Caco-2 (cell line): ENCODE results near the gene RAET1L. TPM values are rescaled to one million over a fixed set of nuclear protein-coding genes. Genes with fewer than 3 reads are reported as not detected.

Experiments used
- BruUV-seq: library from RNA; stranded (reverse); fragments of 400-500 nt; replicated peaks from 2 replicates; lab custom pipeline; 2021; lab: Mats Ljungman, UMichigan
- CTCF ChIA-PET: fragments of 300-600 bp; sonication (Branson Sonifier 250); formaldehyde crosslinking; loops from one replicate; lab custom pipeline; 2022; ENCODE audit warnings: antibody characterized with exemption; lab: Charles Lee
- POLR2A ChIA-PET: fragments of 300-600 bp; sonication (Branson Sonifier 250); formaldehyde crosslinking; loops from one replicate; lab custom pipeline; 2022; ENCODE audit warnings: antibody characterized with exemption; lab: Charles Lee
- DNase-seq, 2 experiments: peaks; one replicate each; pipeline versions ENCODE4 v3.0.0 to v3.0.0-alpha.2; 2020 to 2022
- H3K27me3 ChIP-seq: replicated peaks from 2 replicates; pipeline ENCODE4 v1.6.0; 2011; ENCODE audit warnings: low read length; ENCODE audit not compliant: control insufficient read depth, insufficient read depth
- H3K36me3 ChIP-seq: 2 replicates; pipeline ENCODE4 v1.5.1; 2011; ENCODE audit warnings: low read length; ENCODE audit not compliant: control insufficient read depth, insufficient read depth
- H3K4me1 ChIP-seq: fragments of 250-450 bp; sonication (Bioruptor Pico); 2 replicates; pipeline ENCODE4 v1.5.1; 2020; ENCODE audit warnings: mild to moderate bottlenecking
- H3K4me3 ChIP-seq: 2 replicates; pipeline ENCODE4 v1.5.1; 2011; ENCODE audit warnings: low read depth, mild to moderate bottlenecking, control low read depth, low read length
- H3K9me3 ChIP-seq: fragments of 250-450 bp; sonication (Bioruptor Pico); 2 replicates; pipeline ENCODE4 v1.5.1; 2020; ENCODE audit warnings: mild to moderate bottlenecking, moderate library complexity
- H3K27ac Mint-ChIP-seq: one replicate; pipeline ENCODE4 v1.8.0; 2022; ENCODE audit warnings: mixed read lengths; ENCODE audit not compliant: unreplicated experiment
- H3K27me3 Mint-ChIP-seq: one replicate; pipeline ENCODE4 v1.8.0; 2022; ENCODE audit warnings: mixed read lengths; ENCODE audit not compliant: insufficient read depth, unreplicated experiment
- H3K36me3 Mint-ChIP-seq: one replicate; pipeline ENCODE4 v1.8.0; 2022; ENCODE audit warnings: mild to moderate bottlenecking, mixed read lengths; ENCODE audit not compliant: insufficient read depth, unreplicated experiment
- H3K4me1 Mint-ChIP-seq: one replicate; pipeline ENCODE4 v1.8.0; 2022; ENCODE audit warnings: low read depth, mixed read lengths; ENCODE audit not compliant: unreplicated experiment
- H3K4me3 Mint-ChIP-seq: one replicate; pipeline ENCODE4 v1.8.0; 2022; ENCODE audit warnings: mild to moderate bottlenecking, moderate library complexity, mixed read lengths; ENCODE audit not compliant: unreplicated experiment
- H3K9me3 Mint-ChIP-seq: one replicate; pipeline ENCODE4 v1.8.0; 2022; ENCODE audit warnings: mixed read lengths; ENCODE audit not compliant: unreplicated experiment
- CTCF ChIP-seq, 2 experiments: fragments of 200-600 bp in 1 of 2; IDR thresholded peaks; 1 replicate in 1 of 2; 2 replicates in 1 of 2; pipeline versions ENCODE4 v1.5.1 to v1.8.0; 2011 to 2022; ENCODE audit warnings: antibody characterized with exemption in 1 of 2, control low read depth in 1 of 2, inconsistent platforms in 1 of 2, low read depth in 1 of 2, low read length in 1 of 2, mild to moderate bottlenecking in 1 of 2, moderate library complexity in 1 of 2; ENCODE audit not compliant: insufficient read depth in 1 of 2, severe bottlenecking in 1 of 2, unreplicated experiment in 1 of 2
- intact Hi-C: fragments of 100-400 bp; cut with micrococcal nuclease; formaldehyde crosslinking; loops from one replicate; pipeline ENCODE4 v1.10.0; 2022; ENCODE audit not compliant: unreplicated experiment
- total RNA-seq: library from RNA; stranded (reverse); gene quantifications from 2 replicates; pipeline ENCODE4 v1.2.3, GENCODE V29; 2022

RAET1L gene
- total RNA-seq, 1 experiment from 2014 or later: not detected

GRCh38 chr6:150038202-150039062 is 13.1 kb upstream of the RAET1L start:
- Mint-ChIP-seq H3K27me3 (peaks cover 25% of the 10 kb centered on the region), H3K36me3 (no peaks in the 10 kb centered on the region), H3K27ac (no peak overlapping the region), H3K9me3 (no peaks in the 10 kb centered on the region), H3K4me1 (peaks cover 6% of the 10 kb centered on the region), H3K4me3 (peak overlapping the region; percentile 2)
- Histone ChIP-seq H3K36me3 (no peaks in the 10 kb centered on the region), H3K4me3 (no peak overlapping the region), H3K4me1 (no peaks in the 10 kb centered on the region), H3K27me3 (peaks cover 1% of the 10 kb centered on the region; the same call in 1 of the 2 replicates), H3K9me3 (no peaks in the 10 kb centered on the region)
- no TSS peak for BruUV-seq
- ChIA-PET CTCF (no interaction called here), POLR2A (no interaction called here)
- TF ChIP-seq CTCF (IDR thresholded peaks at IDR 0.05; ENCODE audit: insufficient read depth in 1 of 2, low read depth in 1 of 2, low read length in 1 of 2, severe bottlenecking in 1 of 2, unreplicated experiment in 1 of 2): no peak
- peak in 1 of 2 experiments; percentile 11 for DNase-seq
- intact Hi-C loops: no loop called here

GRCh38 chr6:150037526-150038201 is 12.3 kb upstream of the RAET1L start:
- ChIA-PET CTCF (interaction anchor here (0.5 kb wide), 1 partner anchor 340 kb away, joined by 3 read pairs; no protein-coding TSS in a partner anchor), POLR2A (no interaction called here)
- no peaks in the 10 kb centered on the region for H3K36me3 ChIP-seq
- H3K9me3 ChIP-seq: no peaks in the 10 kb centered on the region
- Mint-ChIP-seq H3K4me1 (peaks cover 6% of the 10 kb centered on the region), H3K36me3 (no peaks in the 10 kb centered on the region), H3K27ac (no peak overlapping the region), H3K4me3 (peak overlapping the region; percentile 68), H3K27me3 (peaks cover 32% of the 10 kb centered on the region), H3K9me3 (no peaks in the 10 kb centered on the region)
- peaks cover 1% of the 10 kb centered on the region; the same call in 1 of the 2 replicates for H3K27me3 ChIP-seq
- H3K4me1 ChIP-seq: no peaks in the 10 kb centered on the region
- BruUV-seq: no TSS peak
- no peak for TF ChIP-seq CTCF (IDR thresholded peaks at IDR 0.05; ENCODE audit: insufficient read depth in 1 of 2, low read depth in 1 of 2, low read length in 1 of 2, severe bottlenecking in 1 of 2, unreplicated experiment in 1 of 2)
- DNase-seq: no peak
- no peak overlapping the region for H3K4me3 ChIP-seq
- intact Hi-C loops: no loop called here

DNA sequence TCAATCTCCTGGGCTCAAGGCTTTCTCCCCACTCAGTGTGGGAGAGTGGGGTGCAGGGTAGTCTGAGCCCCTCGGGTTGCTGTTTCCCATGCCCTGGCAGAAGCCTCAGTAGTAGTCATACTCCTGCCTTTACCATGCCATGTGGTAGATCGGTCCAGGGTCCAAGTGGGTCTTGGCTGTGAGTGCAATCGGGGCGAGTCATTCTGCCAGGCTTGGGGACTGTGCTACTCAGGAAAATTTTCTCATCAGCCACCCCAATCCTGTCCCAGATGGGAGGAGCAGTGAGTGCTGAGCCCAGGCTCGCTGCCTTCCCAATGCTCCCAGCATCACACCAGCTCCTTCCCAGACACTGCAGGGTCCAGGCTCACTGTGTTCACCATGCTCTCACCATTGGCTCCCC is 10.7 kb upstream of the RAET1L start:
- H3K9me3 ChIP-seq: no peaks in the 10 kb centered on the region
- Mint-ChIP-seq H3K27ac (no peak overlapping the region), H3K36me3 (no peaks in the 10 kb centered on the region), H3K27me3 (peaks cover 30% of the 10 kb centered on the region), H3K4me1 (peaks cover 6% of the 10 kb centered on the region), H3K9me3 (no peaks in the 10 kb centered on the region), H3K4me3 (no peak overlapping the region)
- no peak for DNase-seq
- POLR2A ChIA-PET: no interaction called here
- H3K4me1 ChIP-seq: no peaks in the 10 kb centered on the region
- TF ChIP-seq CTCF (IDR thresholded peaks at IDR 0.05; ENCODE audit: insufficient read depth in 1 of 2, low read depth in 1 of 2, low read length in 1 of 2, severe bottlenecking in 1 of 2, unreplicated experiment in 1 of 2): no peak
- intact Hi-C loops: no loop called here
- no peak overlapping the region for H3K4me3 ChIP-seq
- H3K27me3 ChIP-seq: peaks cover 1% of the 10 kb centered on the region; the same call in 1 of the 2 replicates
- no peaks in the 10 kb centered on the region for H3K36me3 ChIP-seq
- BruUV-seq: no TSS peak
- CTCF ChIA-PET: no interaction called here
